Upper lobe of left lung (tissue), 4 donors: ENCODE data around the gene EYA4.

Experiments
- POLR2A ChIP-seq, 4 donors: fragments of 450-650 bp; IDR thresholded peaks; one replicate each; pipeline ENCODE4 v1.5.1; 2016 to 2017; ENCODE audit warnings: antibody characterized with exemption in 4 of 4, mild to moderate bottlenecking in 2 of 4
- TF ChIP-seq, protein P1 (sequence below), 6 experiments: fragments of 450-650 bp in 4 of 6; fragments of 200-600 bp in 2 of 6; sonication (generic) in 2 of 6; IDR thresholded peaks; one replicate each; pipeline ENCODE4 v1.5.1; 2016 to 2019; ENCODE audit warnings: antibody characterized with exemption in 6 of 6

DNA sequence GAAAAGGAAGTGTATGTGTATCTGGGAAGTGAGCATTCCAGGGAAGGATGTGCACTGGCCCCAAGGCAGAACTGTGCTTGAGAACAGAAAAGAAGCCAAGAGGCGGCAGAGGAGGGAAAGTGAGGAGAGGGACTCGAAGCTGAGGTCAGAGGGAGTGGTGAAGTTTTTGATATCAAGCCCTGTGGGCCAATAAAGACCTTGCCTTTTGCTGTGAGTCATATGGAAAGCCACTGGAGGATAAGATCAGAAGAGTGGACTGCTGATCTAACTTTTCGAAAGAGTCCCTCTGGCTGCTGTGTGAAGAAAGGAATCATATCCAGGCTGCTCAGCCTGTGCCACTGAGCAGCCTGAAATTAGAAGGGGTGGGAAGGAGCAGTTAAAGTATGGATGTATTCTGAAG, 99.4 kb downstream of the EYA4 start:
- no peak for TF ChIP-seq POLR2A (IDR thresholded peaks at IDR 0.05)
- TF ChIP-seq, protein P1, sequence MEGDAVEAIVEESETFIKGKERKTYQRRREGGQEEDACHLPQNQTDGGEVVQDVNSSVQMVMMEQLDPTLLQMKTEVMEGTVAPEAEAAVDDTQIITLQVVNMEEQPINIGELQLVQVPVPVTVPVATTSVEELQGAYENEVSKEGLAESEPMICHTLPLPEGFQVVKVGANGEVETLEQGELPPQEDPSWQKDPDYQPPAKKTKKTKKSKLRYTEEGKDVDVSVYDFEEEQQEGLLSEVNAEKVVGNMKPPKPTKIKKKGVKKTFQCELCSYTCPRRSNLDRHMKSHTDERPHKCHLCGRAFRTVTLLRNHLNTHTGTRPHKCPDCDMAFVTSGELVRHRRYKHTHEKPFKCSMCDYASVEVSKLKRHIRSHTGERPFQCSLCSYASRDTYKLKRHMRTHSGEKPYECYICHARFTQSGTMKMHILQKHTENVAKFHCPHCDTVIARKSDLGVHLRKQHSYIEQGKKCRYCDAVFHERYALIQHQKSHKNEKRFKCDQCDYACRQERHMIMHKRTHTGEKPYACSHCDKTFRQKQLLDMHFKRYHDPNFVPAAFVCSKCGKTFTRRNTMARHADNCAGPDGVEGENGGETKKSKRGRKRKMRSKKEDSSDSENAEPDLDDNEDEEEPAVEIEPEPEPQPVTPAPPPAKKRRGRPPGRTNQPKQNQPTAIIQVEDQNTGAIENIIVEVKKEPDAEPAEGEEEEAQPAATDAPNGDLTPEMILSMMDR (IDR thresholded peaks at IDR 0.05), result no peak
